SW 1271 (cell line): ENCODE data around the gene UQCRQ.

Experiments used
- DNase-seq, 2 experiments: peaks; one replicate each; lab custom pipeline; 2025; lab: John Stamatoyannopoulos, UW

UQCRQ gene

DNA sequence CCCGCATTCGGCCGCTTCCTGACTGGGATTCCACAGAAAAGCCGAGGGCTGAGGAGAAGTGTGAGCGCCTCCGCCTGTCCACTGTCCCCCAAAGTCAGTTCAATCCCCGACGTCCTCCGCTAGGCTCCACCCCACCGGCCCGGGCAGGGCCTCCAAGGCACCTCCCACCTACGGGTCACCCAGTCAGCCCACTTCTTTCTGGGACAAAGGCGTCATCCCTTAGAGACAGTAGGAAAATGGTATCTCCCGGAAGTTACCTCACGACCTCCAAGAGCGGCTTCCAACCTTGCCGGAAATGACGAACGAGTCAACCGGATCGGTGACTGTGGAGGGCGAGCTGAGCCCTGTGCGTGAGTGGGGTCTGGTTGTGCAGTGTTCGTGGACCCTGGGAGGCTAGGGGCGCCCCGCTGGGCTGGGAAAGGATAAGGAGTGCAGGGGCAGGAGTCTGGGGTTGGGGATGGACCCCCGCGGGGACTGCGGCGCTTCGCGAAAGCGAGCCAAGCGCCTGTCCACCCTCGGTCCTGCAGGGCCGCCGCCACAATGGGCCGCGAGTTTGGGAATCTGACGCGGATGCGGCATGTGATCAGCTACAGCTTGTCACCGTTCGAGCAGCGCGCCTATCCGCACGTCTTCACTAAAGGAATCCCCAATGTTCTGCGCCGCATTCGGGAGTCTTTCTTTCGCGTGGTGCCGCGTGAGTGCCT lies at the start of gene UQCRQ, which contains the start of gene GDF9:
Gene UQCRQ (plus strand): TSS at position 301 of the 704 bp plus-strand sequence. CDS start 240 bp downstream, at position 541.
Gene GDF9 (minus strand): TSS at position 128 of the 704 bp plus-strand sequence. CDS start 1,936 bp downstream, outside the sequence.
- peak; percentile 100 for DNase-seq

DNA sequence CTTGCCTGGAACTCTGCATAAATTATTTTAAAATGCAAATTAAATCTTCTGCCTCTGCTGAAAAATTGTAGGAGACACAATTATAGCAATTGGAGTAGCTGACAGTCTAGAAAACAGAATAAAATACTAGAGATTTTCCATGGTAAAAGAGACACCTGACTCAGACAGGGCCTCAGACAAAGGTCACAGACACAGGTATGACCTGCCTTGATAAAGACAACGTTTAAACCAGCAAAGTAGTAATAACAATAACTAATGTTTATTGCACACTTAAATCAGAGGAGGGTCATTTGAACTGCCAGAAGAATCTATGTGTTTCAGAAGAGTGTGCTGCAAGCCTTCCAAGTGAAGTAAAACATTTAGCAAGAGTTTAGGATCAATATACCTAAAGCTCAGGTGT lies 49.4 kb upstream of the UQCRQ start:
- DNase-seq, result no peak

DNA sequence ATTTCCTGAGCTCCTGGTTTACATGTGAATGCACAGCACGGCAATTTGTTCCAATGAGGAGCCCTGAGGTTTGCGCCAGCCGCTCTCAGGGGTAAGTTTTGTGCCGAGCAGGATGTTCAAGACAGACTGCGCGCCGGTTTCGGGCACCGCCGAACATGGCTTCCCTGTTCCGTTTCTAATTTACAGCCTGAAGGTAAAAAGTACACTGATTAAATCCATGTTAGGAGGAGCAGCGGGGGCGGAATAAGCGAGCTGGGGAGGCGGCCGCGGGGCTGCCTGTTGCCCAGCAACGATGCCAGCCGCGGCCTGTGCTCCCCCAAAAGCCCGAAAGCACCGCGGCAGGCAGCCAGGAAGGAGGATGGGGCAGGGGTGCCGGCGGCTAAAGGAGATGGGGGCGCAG lies 47.0 kb upstream of the UQCRQ start:
- DNase-seq, result no peak

DNA sequence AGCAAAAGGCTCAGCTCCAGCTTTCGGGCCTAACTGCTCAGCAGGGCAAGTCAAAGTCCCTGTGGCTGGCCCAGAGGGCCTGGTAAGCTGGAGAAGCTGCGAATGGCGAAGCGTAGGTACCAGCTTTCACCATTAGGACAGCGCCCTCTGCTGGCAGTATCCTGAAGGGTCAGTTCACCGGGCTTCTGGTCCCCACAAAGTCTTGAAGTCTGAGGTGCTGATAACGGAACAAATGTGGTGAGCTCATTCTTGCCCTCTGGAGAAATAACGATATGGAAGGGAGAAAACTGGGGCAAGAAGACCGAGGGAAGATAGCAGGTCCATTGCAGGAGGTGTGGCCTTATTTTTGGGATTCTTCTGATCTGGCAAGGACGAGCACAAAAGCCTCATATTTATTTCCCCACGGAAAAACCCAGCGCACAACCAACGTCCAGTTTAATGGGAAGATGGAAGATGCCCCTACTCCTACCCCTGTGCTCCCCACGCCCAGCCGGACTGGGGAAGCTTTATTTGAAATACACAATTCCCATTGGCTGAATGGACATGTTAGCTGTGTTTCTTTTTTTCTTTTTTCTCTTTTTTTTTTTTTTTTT lies 46.2 kb upstream of the UQCRQ start:
- DNase-seq, result peak; percentile 62 to 86

DNA sequence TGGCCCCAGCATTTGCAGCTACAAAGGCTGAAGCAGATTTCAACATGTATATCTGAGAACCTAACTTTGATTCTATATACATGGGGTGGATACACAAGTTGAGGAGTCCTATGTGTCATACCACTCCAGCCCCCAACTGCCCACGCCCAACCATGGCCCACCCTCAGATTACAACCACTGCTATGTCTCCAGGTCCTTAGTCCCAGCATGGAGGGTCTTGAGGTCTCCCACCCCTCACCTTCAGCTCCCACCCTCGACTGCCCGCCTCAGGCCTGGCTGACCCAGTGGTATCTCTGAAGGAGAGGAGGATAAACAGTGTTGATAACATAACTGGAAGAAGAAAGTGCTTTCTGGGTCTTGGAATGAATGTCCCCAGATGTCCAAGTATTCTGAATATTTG lies 45.1 kb upstream of the UQCRQ start:
- DNase-seq, result no peak

DNA sequence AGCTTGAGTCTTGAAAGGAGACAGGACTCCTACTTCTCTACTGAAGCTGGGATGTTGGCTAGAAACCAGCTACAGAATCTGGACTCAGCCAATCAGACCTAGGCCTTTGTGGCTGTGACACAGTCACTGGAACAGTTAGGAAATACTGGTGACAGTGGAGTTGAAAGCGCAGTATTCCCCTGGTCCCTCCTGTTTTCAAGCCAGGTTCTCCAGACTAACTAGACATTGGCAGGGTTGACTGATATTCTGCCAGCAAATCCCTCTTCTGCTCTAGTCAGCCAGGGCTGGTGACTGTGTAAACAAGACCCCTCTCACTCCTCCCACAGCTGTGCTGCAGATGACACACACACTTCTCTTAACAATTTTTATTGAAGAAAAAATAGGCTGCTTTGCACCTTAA lies 44.7 kb upstream of the UQCRQ start:
- DNase-seq, result no peak

DNA sequence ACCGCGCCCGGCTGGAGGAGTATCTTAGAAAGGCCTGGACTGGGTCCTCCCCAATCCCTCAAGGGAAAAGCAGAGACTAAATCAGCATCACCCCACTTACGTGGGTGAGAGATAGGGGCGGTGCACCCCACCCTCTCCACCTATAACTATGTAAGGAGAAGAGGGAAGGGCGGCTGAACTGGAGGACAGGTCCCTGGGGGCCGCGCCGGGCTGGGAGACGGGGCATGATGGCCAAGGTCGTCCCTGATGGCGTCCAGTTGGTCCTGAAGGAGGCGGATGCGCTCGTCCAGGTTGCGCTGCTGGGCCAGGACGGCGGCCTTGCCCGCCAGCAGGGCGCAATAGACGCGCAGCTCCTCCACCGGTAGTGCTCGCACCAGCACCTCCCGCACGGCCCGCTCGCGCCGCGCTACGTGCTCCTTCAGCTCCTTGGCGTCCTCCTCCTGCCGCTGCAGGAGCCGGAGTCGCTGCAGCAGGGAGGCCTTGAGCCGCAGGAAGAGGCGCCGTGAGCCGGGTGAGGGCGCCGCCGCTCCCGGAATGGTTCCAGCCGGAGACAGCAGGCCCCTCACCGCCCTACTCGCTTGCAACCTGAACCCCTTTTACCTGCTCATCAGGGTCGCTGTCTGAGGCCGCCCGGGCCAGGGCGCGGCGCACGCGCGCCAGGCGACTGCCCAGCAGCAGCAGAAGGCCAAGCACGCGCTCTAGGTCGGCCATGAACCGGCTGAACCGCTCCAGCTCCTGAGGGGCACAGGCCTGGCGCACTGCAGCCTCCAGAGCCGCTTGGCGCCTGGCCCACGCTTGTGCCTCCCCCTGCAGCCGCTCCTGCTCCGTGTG lies 43.6 kb upstream of the UQCRQ start:
- no peak for DNase-seq

DNA sequence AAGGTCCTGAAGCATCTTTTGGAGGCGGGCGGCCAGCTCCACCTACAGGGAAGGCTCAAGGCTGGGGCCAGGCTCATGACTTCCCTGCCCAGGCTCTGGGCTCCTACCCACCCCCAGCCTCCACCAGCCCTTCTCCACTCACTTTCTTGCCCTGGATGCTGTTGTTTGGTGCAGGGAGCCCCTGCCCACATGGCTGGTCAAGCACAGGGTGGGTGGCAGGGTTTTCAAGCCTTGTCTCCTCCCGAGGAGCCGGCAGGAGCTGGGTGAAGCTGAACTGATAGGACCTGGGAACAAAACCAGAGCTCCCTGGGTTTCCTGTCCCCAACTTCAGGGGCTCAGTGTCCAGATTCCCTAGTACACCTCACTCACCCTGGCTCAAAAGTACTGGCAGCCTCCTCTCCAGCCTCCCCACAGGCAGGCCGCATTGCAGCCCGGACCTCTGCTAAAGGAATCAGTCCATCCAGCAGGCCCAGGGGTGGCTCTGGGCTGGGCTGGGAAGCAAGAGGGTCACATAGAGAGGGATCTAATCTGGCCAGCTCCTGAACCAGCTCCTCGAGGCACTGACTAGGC lies 42.9 kb upstream of the UQCRQ start:
- DNase-seq, result no peak

DNA sequence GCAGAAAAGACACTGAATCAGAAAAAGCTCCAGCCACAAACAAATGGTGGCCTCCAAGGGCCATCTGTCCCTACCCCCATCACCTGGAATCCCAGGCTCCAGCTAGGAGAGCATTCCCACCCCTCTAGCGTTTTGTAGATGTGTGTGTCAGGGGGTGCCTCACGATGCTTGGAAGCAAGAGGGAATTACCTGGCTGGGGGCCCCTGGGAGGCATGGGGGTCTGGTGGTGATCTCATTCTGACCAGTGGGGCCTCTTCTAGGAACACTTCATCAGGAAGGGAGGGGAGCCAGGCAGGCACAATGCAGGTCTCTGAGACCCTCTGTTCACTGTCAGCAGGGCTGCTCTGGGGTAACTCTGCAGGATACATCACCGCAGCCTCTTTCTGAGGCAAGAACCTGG lies 42.0 kb upstream of the UQCRQ start:
- DNase-seq, result no peak

DNA sequence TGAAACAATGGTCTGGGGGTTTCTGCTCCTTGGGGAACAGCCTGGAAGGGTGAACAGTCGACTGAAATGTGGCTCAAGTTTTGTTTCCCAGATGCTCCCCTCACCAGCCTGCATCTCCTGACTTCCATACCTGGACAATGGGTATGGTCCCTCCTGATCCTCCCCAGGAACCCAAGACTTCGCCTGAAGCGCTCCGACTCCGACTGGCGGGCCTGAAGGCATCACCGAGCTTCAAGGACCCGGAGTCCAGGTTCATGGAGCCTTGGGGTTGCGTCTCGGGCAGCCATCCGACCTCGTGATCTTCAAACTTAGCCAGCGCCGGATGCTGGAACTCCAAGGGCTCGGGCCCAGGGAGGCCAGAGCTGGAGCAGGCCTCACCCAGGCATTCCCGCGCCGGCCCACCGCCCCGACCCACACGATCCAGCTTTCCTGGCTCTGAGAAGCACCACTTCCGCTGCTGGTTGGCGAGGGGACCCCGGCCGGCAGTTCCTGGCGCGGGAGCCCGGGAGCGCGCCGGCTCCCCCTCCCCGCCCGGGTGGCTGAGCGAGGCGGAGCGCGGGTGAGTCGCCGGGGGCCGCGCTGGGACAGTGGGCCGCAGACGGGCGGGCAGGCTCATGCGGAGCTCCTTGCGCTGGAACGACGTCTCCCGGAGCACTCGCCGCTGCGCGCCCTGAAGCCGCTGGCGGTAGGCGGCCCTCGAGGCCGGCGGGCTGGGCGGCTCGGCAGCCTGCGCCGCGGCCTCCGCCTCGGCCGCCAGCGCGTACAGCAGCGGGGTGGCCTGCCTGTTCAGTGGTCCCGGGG lies 41.2 kb upstream of the UQCRQ start:
- no peak for DNase-seq

DNA sequence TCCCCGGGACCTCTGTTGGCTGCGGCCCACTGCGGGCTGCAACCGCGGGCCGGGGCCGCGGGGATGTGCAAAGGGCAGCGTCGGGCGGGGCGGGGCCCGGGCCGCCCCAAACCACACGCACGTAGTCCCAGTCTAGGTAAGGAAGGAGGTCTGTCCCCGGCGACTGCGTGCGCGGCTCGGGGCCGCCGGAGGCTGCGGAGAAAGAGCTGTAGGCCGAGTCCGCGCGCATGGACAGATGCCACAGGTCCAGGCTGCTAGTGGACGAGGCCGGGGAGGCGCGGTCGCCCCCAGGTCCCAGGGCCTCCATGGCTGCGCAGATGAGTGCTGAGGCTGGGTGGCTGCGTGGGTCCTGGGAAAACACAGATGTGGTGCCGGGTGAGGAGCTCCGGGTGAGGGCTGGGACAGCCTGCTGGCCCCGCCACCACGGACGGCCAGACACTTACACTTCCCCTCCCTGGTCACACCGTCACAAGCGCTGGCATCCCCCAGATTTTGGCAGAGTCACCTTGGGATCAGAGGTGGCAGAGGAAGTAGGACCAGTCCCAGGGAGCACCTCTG lies 40.5 kb upstream of the UQCRQ start:
- no peak for DNase-seq

DNA sequence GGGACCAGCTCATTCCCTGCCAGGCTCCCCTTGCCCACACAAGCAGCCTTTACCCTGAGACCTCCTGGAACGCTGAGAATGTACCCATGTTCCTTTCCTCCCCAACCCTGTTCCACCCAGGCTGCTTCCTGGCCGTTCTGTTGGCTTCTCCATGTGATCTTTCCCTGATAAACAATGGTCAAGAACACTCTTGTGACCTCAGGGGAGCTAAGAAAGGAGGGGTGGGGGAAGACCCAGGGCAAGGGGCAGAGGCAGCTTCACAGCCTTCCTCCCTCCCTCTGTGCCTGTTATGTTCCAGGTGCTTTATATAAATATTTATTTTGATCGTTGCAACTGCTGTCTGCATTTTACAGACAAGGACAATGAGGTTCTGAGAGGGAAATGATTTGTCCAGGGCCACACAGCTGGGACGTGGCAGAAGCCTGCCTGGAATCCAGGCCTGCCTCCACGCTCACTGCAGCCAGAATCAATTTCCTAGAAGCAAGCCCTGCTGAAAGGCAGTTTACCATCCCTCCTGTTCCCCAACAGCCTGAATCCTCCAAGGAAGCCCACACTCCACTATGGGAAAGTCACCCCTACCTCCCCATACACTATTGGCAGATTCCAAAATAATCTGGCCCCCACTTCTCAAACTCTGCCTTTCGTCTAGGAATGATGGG lies 39.9 kb upstream of the UQCRQ start:
- DNase-seq, result no peak

DNA sequence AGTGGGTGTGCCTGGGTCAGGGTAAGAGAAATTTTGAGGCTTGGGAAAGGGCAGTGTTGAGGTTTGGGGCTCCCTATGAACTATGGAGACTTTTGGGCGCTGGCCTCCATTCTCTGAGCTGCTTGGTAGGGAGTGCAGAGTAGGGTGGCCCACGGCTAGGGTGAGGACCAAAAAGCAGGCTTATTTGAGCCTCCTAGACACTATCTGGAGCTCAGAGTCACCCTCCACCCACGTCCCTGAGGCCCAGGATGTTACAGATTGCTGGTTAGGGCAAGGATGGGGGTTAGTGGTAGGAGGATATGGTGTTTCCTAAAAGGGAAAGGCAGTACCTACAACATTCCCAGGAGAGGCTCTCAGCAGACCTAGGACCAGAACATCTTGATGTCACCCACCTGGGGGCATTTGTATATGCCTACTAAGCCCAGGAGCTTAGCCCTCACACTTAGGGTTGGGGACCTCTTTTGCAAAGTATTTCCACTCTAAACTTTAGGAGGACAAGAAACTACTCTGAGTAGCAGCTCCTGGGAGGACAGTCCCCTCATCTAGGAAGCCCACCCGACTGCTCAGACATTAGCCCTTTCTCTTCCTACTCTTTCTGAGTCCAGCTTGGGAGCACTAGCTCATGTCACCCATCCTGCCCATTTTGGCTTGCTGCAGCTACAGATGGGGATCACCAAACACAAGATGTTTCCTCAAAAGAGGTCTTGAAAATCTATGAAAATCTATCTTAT lies 38.3 kb upstream of the UQCRQ start:
- DNase-seq, result no peak

DNA sequence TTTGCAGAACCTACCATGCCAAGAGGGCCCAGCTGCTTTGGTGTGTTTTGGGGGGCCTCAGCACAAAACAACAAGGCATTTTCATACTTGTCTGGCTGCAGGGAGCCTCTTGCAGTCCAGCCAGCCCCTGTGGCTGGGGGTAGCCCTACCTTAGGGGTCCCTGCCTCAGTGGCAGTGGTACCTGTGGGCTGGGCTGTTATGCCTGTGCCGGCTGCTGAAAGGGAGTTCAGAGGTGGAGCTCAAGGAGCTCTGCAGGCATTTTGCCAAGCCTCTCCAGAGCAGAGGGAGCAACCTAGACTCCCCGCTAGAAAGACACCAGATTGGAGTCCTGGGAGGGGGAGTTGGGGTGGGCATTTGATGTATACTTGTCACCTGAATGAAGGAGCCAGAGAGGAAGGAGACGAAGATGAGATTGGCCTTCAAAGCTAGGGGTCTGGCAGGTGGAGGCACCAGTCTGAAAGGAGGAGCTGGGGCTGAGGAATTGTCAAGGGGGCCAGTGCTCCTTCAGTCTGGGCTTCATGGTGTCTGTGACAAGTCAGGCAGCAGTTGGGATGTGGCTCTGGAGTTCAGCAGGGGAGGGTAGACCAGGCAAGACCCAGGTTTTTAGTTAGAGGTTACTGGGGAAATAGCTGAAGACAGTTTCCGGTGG lies 37.5 kb upstream of the UQCRQ start:
- no peak for DNase-seq

DNA sequence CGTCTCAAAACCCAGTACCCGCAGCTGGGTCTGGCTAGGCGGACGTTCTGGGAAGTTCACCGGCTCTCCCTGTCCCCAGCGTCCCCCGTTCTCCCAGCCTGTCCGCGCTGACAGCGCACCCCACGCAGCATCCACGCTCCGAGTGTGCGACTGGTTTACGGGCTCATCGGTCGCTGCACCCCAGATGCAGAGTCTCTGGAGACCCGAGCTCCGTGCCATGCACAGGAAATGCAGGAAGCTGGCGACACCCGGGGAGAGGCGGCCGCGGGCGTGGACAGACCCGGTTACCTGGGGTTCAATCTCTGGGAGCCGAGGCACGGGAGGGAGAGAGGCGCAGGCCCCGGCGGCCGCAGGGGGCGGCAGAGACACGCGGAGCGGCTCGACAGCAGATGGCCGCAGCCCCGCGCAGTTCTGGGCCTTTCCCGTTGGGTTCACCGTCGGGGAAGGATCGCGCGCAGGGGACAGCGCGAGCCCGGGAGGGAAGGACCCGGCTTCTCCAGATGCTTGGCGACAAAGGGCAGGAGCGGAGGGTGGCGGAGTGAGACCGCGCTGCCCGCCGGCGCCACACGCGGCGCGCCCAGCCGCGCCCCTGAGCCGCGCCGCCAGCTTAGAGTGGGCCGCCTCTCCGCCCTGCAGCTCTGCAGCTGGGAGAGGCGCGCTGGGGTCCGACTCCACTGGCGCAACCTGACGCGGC lies 36.6 kb upstream of the UQCRQ start:
- peak; percentile 28 to 71 for DNase-seq

DNA sequence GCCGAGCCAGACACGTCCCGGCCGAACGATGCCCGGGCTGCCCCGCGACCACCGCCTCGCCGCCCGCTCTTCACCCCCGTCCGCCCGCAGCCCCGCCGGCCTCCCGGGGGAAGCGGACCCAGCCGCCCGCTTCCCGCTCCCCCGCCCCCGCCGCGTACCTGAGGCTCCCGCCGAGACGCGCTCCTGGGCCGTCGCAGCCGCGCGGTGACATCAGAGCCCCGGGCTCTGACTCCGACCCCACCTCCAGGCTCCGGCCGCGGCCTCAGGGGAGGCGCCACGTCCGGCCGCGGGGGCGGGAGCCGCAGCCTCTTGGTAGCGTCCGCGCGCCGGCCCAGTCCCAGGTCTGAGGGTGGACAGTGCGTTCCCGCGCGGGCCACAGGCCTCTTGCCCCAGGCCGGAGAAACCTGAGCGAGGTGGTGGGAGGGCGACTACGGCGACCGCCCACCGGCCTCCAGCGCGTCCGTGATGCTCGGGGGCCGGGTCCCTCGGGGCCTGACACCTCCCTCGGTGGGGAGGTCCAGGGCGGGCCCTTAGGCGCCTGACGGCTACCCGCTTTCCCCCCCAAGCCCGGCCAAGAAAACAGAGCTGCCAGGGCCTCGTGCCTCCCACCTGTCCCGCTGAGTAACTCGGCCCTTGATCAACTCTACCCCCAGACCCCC lies 35.9 kb upstream of the UQCRQ start, which contains the start of gene SHROOM1:
Gene SHROOM1 (minus strand): TSS at position 212 of the 659 bp plus-strand sequence. CDS start 4,507 bp downstream, outside the sequence.
- DNase-seq, result peak; percentile 55 to 74

DNA sequence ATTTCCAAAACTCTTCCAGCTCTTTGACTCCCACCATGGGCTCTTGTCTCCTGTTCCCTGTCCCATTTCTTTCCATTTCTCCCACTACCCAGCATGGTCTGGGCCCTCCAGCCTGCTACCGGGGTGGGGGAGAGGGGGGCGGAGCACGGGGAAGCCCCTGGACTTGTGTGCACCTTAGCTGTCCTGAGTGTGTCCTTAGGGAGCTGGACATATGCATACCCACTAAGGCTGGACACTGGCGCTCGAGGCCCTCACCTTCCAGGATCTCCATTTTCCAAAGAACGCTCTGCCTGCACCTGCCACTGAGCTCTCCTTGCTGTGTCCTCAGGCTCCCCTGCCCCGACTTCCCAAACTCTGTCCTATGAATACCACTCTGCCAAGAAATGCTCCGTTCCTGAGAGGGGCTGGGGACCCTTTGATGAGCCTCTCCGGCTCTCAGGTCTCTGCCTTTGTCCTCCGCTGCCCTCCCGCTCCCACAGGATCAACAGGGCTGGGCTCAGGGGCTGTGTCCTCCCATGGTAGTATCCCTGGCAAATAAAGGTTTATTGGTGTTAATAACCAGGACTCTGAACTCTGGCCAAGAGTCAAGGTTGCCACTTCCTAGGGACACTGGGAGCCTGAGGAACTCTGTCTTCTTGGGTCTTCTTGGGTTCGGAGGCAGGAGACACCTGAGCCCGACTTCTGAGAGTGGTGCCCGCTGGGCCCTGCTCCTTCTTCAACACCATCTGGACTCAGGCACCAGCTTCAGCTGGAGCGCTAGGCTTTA lies 35.2 kb upstream of the UQCRQ start:
- no peak for DNase-seq

DNA sequence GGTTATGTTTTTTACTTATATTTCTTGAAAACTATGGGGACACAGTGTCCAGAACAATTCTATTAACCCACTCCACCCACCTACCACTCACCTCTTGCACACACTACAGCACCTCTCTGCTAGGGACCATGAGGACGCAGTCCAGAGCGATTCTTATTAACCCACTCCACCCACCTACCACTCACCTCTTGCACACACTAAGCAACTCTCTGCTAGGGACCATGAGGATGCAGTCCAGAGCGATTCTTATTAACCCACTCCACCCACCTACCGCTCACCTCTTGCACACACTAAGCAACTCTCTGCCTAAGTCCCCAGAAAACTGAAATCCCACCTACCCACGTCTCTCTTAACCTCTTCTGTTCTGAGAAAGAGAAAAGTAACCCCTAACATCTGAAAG lies 33.8 kb upstream of the UQCRQ start:
- DNase-seq, result no peak
